Mucosa of stomach (tissue), 1 donor: ENCODE data around the gene MED9.

Source experiments
- H3K27me3 ChIP-seq: one replicate; pipeline ENCODE4 v1.7.0; 2013; ENCODE audit warnings: mild to moderate bottlenecking, low read length; ENCODE audit not compliant: control insufficient read depth, insufficient read depth
- H3K36me3 ChIP-seq: one replicate; pipeline ENCODE4 v1.7.0; 2013; ENCODE audit warnings: low read length; ENCODE audit not compliant: control insufficient read depth, insufficient read depth
- H3K4me1 ChIP-seq: one replicate; pipeline ENCODE4 v1.7.0; 2013; ENCODE audit warnings: mild to moderate bottlenecking, low read length; ENCODE audit not compliant: control insufficient read depth, insufficient read depth
- H3K4me3 ChIP-seq: one replicate; pipeline ENCODE4 v1.7.0; 2013; ENCODE audit warnings: low read length
- H3K9ac ChIP-seq: one replicate; pipeline ENCODE4 v1.7.0; 2013; ENCODE audit warnings: mild to moderate bottlenecking, low read length, moderate library complexity
- H3K9me3 ChIP-seq: one replicate; pipeline ENCODE4 v1.7.0; 2013; ENCODE audit warnings: mild to moderate bottlenecking, low read length, moderate library complexity; ENCODE audit not compliant: control insufficient read depth
- donor health status: Pancreatic carcinoma.

MED9 gene

DNA sequence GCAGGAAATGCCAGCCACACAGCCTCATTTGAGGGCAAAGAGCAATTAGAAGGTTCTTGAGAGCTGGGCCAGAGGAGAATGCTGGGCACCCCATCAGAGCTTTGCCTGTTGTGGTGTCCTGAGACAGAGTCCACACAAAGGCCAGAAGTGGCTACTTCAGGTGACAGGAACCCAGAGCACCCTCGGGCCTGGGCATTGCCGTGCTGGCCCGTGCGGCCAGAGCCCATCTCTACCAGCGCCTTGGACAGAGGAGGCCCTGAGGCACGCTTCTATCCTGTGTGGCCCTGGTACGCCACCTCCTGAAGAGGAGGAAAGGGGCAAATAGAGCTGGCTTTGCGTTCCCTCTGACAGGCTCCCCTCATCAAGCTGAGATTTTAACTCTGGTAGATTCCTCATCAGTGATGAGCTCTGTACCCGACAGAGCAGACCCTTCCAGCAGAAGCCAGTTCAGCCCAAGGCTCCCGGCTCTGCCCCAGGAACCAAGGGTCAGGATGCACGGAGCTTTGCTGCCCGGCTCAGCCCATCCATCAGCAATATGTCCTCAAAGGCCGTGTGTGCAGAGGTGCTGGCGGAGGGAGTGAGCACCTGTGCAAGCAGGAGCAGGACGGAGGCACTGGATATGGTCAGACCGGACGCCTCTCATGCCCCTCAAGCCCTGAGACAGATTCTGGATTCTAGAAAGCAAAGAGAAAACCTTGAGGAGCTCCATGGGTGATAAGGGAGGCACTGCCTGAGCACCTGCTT lies 22.8 kb downstream of the MED9 start:
- peaks cover 14% of the 10 kb centered on the region for H3K27me3 ChIP-seq
- no peak overlapping the region for H3K9ac ChIP-seq
- no peak overlapping the region for H3K4me3 ChIP-seq
- H3K4me1 ChIP-seq = peaks cover 27% of the 10 kb centered on the region
- no peaks in the 10 kb centered on the region for H3K9me3 ChIP-seq
- no peaks in the 10 kb centered on the region for H3K36me3 ChIP-seq

DNA sequence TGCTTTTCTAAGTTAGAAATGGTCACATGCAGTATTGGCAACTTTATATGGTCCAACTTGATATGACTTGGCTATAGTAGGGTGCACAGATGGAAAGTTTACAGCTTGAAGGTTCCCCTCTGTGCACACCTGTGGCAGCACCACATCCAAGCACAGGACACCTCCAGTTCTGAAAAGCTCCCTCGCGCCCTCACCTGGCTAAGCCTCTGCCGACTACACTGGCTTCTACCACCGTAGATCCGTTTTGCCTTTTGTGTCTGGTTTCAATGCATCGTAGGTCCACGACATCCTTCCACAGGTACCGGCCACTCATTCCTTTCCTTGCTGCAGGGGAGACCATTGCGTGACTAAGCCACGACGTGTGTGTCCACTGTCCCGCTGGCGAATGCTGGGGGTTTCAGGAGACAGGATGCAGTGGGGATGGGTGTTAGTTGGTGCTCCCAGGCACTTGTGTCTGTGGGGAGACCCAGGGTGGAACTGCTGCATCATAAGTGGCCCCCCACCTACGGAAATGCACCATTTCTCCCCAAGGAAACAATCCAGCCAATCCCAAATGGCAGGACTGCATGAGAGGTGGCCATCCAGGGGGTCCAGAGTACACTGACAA lies 24.3 kb downstream of the MED9 start:
- Histone ChIP-seq H3K9ac (no peak overlapping the region), H3K4me1 (peaks cover 15% of the 10 kb centered on the region), H3K27me3 (no peaks in the 10 kb centered on the region), H3K4me3 (no peak overlapping the region), H3K9me3 (no peaks in the 10 kb centered on the region), H3K36me3 (no peaks in the 10 kb centered on the region)

- Histone ChIP-seq H3K9me3 (no peaks in the 10 kb centered on the region), H3K9ac (no peak overlapping the region), H3K4me1 (peaks cover 28% of the 10 kb centered on the region), H3K4me3 (no peak overlapping the region), H3K36me3 (no peaks in the 10 kb centered on the region), H3K27me3 (no peaks in the 10 kb centered on the region)
Measured at GRCh38 chr17:17502741-17503565, 26.2 kb downstream of the MED9 start.

DNA sequence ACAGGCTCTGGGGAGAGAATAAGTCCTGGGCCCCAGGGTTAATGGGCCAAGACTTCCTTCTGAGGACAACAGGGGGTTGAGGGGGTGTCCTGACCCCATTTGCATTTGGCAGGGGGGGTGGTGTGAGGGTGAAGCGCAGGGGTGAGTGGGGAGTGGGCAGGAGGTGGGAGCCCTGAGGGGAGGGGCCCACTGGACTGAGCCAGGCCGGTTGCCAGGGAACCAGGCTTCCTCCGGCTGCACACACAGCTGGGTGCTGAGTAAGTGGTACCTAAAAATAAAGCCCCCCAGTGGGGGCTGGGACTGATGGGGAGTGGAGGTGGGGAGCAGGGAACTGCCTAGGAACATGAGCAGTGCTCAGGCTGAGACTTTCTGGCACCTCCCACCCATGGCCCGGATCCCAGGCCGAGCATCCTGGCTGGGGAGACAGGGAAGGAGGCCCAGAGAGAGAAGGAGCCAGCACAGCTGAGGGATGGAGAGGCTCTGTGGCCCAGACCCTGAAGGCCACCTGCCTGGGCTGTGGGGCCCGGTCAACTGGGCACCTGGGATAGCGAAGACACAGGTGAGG lies 26.8 kb downstream of the MED9 start:
- Histone ChIP-seq H3K4me3 (no peak overlapping the region), H3K9me3 (no peaks in the 10 kb centered on the region), H3K4me1 (peaks cover 21% of the 10 kb centered on the region), H3K9ac (no peak overlapping the region), H3K27me3 (no peaks in the 10 kb centered on the region), H3K36me3 (no peaks in the 10 kb centered on the region)

DNA sequence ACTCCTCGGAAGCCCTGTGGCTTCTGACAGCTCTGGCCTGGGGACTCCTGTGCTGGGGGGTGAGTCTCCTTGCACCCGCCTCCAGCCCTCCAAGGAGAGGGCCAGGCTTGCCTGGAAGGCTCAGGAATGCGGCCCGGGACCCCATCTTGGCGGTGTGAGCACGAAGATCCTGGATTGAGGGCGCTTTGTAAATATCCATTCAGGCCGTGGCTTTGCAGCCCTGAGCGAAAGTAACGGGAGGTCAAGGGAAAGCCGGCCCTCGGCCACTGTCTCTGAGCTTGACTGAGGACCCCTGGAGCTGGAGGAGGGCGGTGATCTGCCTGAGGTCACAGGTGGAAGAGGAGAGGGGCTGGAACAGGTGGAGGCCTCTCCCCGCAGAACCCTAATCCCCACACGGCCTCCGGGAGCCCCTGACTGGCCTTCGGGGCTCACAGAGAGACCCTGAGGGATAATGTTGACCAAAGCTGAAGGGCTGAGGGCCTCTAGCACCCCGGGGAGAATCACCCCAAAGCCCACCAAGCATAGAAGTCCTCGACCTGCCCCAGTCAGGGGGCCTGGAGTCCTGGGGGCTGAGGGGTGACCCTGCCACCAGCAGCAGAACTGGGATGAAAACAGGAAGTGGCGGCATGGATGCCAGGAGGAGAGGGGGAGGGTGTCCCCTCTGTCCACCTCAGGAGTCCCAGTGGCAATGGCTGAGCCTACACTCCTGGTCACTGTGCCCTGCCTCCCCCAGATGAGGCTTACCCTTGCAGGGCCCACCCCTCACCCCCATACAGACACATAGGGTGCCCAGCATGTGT lies 27.7 kb downstream of the MED9 start:
- no peak overlapping the region for H3K4me3 ChIP-seq
- H3K9ac ChIP-seq = no peak overlapping the region
- H3K27me3 ChIP-seq = no peaks in the 10 kb centered on the region
- H3K9me3 ChIP-seq = no peaks in the 10 kb centered on the region
- peaks cover 18% of the 10 kb centered on the region for H3K4me1 ChIP-seq
- H3K36me3 ChIP-seq = no peaks in the 10 kb centered on the region

DNA sequence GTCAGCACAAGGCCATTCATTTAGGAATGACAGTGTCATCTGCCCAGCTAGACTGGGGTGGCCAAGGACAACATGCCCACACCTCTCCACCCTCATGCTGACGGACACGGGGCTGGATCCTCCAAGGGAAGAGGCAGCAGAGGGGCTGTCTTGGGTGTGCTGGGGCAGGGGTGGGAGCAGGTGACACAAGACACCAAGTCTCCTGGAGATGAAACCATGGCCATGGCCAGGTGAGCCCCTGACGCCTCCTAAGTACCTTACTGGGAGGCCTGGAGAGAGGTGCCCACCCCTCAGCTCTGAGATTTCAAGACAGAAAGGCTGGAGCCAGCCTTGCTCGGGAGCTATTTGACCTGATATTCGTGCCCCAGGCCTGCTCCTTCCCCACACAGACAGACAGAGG lies 28.4 kb downstream of the MED9 start:
- Histone ChIP-seq H3K4me1 (peaks cover 19% of the 10 kb centered on the region), H3K36me3 (no peaks in the 10 kb centered on the region), H3K4me3 (no peak overlapping the region), H3K9ac (no peak overlapping the region), H3K9me3 (no peaks in the 10 kb centered on the region), H3K27me3 (no peaks in the 10 kb centered on the region)

- no peaks in the 10 kb centered on the region for H3K27me3 ChIP-seq
- no peak overlapping the region for H3K9ac ChIP-seq
- H3K4me1 ChIP-seq = peaks cover 25% of the 10 kb centered on the region
- H3K36me3 ChIP-seq = no peaks in the 10 kb centered on the region
- H3K9me3 ChIP-seq = no peaks in the 10 kb centered on the region
- H3K4me3 ChIP-seq = no peak overlapping the region
Measured at GRCh38 chr17:17505610-17506171, 28.9 kb downstream of the MED9 start.

DNA sequence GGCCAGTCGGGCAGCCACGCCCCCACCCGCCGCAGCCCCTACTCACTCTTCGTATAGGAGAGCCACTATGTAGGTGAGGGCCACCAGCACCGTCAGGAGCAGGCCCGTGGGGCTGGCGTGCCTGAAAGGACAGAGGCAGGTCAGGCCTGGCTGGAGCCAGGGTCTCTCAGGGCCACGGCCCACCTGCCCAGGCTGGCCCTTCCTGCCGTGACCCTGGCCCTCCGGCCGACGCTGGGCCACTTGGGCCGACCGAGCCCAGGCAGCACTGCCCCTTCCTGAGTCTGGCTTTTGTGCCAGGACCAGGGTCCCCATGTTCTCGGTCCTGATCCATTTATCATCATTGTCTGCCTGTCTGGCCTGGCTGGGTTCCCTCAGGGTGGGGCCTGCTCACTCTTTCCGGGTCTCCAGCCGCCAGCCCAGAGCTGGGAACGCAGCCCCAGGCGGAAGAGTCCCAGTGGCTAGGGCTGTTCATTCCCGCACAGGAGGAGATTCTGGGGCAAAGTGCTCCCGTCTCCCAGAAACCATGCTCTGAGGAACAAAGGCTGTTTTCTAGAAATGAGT lies 29.5 kb downstream of the MED9 start:
- Histone ChIP-seq H3K4me1 (peaks cover 27% of the 10 kb centered on the region), H3K9ac (peak overlapping the region; percentile 59), H3K27me3 (no peaks in the 10 kb centered on the region), H3K4me3 (no peak overlapping the region), H3K36me3 (no peaks in the 10 kb centered on the region), H3K9me3 (no peaks in the 10 kb centered on the region)

- Histone ChIP-seq H3K36me3 (no peaks in the 10 kb centered on the region), H3K27me3 (no peaks in the 10 kb centered on the region), H3K4me1 (peaks cover 30% of the 10 kb centered on the region), H3K9ac (peak overlapping the region; percentile 59), H3K4me3 (no peak overlapping the region), H3K9me3 (no peaks in the 10 kb centered on the region)
Measured at GRCh38 chr17:17506893-17507464, 30.2 kb downstream of the MED9 start.

- peak overlapping the region; percentile 59 for H3K9ac ChIP-seq
- no peaks in the 10 kb centered on the region for H3K36me3 ChIP-seq
Measured at GRCh38 chr17:17507465-17508011, 30.7 kb downstream of the MED9 start.

More at GRCh38 chr17:17507465-17508011, 30.7 kb downstream of the MED9 start:
- Histone ChIP-seq H3K27me3 (no peaks in the 10 kb centered on the region), H3K9me3 (no peaks in the 10 kb centered on the region), H3K4me1 (peaks cover 35% of the 10 kb centered on the region), H3K4me3 (no peak overlapping the region)
